NCI-H128 (cell line): ENCODE measurements around the gene ARMH1.

Source experiments
- DNase-seq: peaks from one replicate; lab custom pipeline; 2025; ENCODE audit not compliant: unreplicated experiment; lab: John Stamatoyannopoulos, UW

ARMH1 gene

GRCh38 chr1:44674113-44675000, at the start of gene ARMH1, which contains the start of gene TMEM53:
Gene ARMH1, plus strand, starts transcription at chr1:44674714. Its CDS starts 14,984 bp downstream, at chr1:44689698.
Gene TMEM53, minus strand, starts transcription at chr1:44674481. Its CDS starts 90 bp downstream, at chr1:44674391.
- peak; percentile 100 for DNase-seq

GRCh38 chr1:44625348-44625747, 49.2 kb upstream of the ARMH1 start:
- DNase-seq: no peak

DNA sequence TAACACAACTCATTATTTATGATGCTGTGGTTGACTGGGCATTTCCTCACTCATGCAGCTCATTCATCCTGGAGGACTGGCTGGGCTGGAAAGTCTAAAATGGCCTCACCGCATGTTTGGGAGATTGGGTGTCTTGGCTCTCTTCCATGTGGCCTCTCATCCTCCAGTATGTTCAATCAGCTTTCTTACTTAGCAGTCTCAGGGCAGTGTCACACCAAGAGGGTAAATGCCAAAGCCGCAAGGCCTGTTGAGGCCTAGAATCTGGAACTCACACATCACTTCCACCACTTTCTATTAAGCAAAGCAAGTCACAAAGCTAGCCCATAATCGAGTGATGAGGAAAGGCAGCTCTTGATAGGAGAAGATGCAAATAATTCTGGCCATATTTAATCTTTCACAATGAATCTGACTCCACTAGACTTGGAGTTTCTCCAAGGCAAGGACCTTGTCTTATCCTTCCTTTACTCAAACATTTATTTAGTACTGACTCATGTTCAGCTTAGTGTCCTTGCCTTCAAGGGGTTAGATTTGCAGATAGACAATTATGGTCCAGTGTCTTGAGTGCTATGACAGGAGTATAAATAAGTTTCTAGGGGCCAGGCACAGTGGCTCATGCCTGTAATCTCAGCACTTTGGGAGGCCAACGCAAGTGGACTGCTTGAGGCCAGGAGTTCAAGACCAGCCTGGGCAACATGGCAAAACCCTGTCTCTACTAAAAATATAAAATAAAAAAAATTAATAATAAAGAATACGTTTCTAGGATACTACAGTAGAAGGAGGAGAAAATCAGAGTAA, 45.4 kb upstream of the ARMH1 start:
- no peak for DNase-seq

DNA sequence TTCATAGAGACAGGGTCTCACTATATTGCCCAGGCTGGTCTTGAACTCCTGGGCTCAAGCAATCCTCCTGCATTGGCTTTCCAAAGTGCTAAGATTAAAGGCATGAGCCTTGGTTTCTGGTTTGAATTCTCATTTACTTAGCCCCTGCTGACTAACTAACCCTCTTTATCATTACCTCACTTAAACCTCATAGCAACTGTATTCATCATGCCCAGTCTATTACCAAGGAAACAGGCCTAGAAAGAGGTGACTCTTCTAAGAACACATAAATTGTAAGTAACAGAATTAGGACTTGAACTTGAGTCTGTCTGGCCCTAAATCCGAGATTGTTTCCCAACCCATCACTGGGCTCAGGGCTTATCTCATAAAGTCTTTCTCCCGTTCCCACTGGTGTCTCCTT, 44.4 kb upstream of the ARMH1 start:
- DNase-seq: no peak

GRCh38 chr1:44631333-44631646, 43.2 kb upstream of the ARMH1 start:
- DNase-seq: no peak

GRCh38 chr1:44631647-44632539, 42.6 kb upstream of the ARMH1 start:
- DNase-seq: peak; percentile 72

GRCh38 chr1:44632598-44632997, 41.9 kb upstream of the ARMH1 start:
- DNase-seq: no peak

DNA sequence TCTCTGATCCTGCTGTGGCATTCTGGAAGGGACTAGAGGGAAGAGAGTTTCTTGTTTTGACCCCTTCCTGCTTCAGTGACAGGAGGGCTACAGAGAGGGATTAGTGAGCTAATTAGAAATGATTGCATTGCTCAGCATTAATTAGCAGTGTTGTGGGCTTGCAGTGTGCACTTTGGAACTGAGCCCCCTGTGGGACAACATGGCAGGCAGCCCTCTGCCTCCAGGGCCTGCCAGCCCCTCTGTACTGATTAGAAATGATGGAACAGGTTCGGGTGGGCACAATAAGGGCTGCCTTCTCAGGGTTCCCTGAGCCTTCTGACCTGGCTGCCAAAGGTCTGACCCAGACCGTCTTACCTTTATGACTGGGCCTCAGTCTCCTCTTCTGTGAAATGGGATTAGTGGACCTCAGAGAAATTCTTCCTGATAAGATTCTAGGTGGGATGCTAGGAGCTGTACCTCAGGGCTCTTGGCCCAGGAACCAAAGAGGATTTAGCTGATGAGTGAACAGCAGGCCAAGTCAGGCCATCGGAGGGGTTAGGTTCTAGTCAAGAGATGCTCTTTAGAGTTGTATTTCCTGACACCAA, 39.8 kb upstream of the ARMH1 start:
- no peak for DNase-seq

DNA sequence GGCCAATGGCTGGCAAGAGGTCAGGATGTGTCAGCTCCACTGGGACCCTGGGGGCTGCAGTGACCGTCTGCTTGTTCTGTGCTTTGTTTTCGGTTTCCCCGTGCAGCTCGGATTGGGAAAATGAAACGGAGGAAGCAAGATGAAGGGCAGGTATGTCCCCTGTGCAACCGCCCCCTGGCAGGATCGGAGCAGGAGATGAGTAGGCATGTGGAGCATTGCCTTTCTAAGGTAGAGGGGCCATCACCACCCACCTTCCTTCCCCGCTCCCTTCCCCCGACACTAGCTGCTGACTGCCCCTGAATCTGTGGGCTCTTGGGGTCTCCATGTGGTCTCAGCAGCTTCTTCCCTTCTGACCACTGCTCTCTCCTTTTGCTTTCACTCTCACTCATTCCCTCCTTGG, 39.1 kb upstream of the ARMH1 start:
- no peak for DNase-seq

GRCh38 chr1:44636083-44636687, 38.3 kb upstream of the ARMH1 start:
- no peak for DNase-seq

DNA sequence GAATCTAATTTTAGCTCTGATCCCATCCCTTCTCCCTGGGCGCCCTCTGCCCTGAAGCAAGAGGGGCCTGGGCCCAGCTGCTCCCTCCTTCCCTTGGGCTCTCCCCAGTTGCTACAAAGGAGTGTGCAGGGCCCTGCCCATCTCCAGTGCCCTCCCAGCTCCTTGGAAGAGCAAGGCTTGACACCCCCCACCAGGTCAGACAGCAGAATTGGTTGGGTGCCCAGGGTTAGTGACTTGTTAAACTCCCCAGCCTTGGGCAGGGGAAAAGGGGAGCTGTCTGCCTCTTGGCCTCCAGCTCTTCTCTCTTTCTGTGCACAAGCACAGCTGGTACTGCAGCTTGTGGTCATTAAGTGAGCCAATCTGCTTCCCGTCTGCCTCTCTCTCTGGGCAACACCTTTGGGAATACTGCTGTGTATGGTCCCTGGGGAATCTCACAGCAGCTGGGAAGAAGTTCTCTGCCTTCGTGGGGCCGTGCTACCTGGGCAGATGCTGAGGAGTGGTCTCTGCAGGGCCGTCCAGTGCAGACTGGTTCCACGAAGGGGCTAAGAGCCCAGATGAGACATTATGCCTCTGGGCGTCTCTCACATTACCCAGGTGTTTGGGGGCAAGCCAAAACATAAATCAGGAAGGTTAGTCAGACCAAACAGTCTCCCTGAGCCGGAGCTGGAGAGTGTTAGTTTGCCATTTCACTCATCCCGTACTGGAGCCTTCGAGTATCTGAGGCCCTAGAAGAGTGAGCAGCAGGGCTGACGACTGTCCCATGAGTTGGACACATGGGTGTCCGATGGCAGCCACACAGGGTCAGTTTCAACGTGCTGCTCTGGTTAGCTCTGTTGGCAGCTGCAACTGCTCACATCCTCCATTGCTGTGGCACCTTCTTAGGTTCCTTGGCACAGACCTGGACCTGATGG, 37.6 kb upstream of the ARMH1 start:
- DNase-seq: no peak

DNA sequence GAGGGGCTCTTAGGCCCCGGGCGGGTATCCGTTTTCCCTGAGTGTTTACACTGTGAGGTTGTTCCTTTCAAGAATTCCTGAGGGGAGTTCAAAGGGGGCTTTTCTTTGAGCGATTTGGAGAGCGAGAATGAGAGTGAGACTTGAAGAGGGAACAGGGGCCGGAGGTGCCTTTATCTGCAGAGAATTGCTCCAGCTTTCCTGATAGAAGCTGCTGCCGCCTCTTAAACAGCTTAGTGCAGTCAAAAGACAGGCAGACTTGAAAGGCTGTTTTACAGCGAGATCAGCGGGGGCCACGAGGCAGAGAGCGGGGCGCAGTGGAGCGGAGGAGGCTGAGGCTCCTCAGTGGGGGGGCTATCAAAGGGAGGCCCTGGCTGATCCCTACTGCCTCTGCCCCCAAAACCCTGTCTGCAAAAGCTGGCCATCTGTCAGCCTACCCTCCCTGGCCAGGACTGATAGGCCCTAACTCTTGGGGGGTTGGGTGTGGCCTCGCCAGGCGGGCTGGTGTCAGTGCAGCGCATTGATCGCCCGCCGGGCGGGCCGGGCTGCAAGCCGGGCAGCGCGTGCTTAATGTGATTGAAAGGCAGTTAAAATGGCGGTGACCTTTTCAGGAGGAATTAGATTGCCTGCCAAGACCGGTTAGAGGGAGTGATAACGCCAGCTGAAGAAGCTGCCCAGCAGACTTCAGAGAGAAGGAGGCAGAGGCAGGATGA, 36.7 kb upstream of the ARMH1 start:
- no peak for DNase-seq

- DNase-seq: no peak
These were observed 34.2 kb upstream of the ARMH1 start for GRCh38 chr1:44640200-44640853.

GRCh38 chr1:44641126-44642102, 33.1 kb upstream of the ARMH1 start:
- no peak for DNase-seq

DNA sequence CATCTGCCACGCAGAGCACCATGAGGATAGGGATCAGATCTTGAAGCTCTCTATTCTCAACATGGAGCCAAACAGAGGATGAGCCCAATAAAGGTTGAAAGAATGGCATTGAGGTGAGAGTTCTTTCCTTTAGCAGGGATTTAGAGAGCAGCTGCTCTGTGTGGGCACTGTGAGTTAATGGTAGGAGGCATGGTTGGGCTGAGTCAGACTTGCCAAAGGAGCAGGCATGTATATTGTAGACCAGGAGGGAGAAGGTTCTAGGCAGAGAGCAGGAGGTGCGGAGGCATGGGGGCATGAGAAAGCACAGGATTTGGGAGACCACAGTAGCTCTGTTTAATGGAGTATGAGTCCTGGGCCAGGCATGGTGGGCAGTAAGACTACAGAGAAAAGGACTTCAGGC, 32.3 kb upstream of the ARMH1 start:
- DNase-seq: no peak

DNA sequence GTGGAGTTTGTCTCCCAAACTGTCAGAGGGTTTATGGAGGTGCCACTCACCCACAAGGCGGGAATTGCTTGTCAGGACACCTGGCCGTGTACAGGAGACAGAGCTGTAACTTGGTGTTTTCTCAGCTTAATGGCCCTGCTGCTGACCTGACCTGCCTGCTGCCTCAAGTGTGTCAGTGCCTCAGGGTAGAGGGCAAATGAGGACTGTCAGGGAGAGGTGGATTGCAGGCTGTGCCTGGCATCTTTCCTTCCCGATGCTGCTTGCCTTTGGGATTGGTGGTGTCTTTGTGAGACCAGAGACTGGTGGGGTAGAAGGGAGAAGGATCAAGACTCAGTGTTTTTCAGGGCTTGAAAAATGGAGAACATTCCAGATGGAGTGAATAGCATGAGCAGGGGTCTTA, 31.6 kb upstream of the ARMH1 start:
- DNase-seq: no peak

GRCh38 chr1:44643721-44644334, 30.7 kb upstream of the ARMH1 start:
- no peak for DNase-seq
